Endothelial cell (in vitro differentiated cells): ENCODE measurements around the gene SPRED2. TPM values are rescaled to one million over a fixed set of nuclear protein-coding genes. Genes with fewer than 3 reads are reported as not detected.

Experiments
- DNase-seq: peaks from one replicate; pipeline ENCODE4 v3.0.0; 2021; ENCODE audit warnings: low spot score
- H3K27ac Mint-ChIP-seq: one replicate; pipeline ENCODE4 v1.8.0; 2021; ENCODE audit warnings: mixed read lengths, inconsistent platforms; ENCODE audit not compliant: unreplicated experiment
- H3K27me3 Mint-ChIP-seq: one replicate; pipeline ENCODE4 v1.8.0; 2021; ENCODE audit warnings: mild to moderate bottlenecking, moderate library complexity, mixed read lengths, inconsistent platforms; ENCODE audit not compliant: unreplicated experiment
- H3K36me3 Mint-ChIP-seq: one replicate; pipeline ENCODE4 v1.8.0; 2021; ENCODE audit warnings: mild to moderate bottlenecking, low read depth, mixed read lengths, inconsistent platforms; ENCODE audit not compliant: unreplicated experiment
- H3K4me1 Mint-ChIP-seq: one replicate; pipeline ENCODE4 v1.8.0; 2021; ENCODE audit warnings: mild to moderate bottlenecking, mixed read lengths, inconsistent platforms; ENCODE audit not compliant: unreplicated experiment
- H3K4me3 Mint-ChIP-seq: one replicate; pipeline ENCODE4 v1.8.0; 2021; ENCODE audit warnings: mild to moderate bottlenecking, mixed read lengths, inconsistent platforms; ENCODE audit not compliant: unreplicated experiment
- H3K9me3 Mint-ChIP-seq: one replicate; pipeline ENCODE4 v1.8.0; 2021; ENCODE audit warnings: mixed read lengths, inconsistent platforms; ENCODE audit not compliant: unreplicated experiment
- total RNA-seq: library from RNA; stranded (reverse); fragmentation: NEBNext Ultra II Directional; extraction: Animal tissue kit (Norgen Biotek cat#: 25700); gene quantifications from one replicate; pipeline ENCODE4 v1.2.1, GENCODE V29; 2021; ENCODE audit not compliant: unreplicated experiment
- TF ChIP-seq, protein P1 (sequence below): fragments of 200-600 bp; sonication (generic); IDR thresholded peaks from one replicate; pipeline ENCODE4 v1.5.0; 2021; ENCODE audit warnings: antibody characterized with exemption; ENCODE audit not compliant: unreplicated experiment

SPRED2 gene
- total RNA-seq, 1 donor from 2014 or later, result 17.6 TPM

GRCh38 chr2:65477590-65477989 lies 45.2 kb upstream of the SPRED2 start:
- Mint-ChIP-seq H3K9me3 (no peaks in the 10 kb centered on the region), H3K4me3 (no peak overlapping the region), H3K27ac (no peak overlapping the region), H3K4me1 (peaks cover 9% of the 10 kb centered on the region), H3K36me3 (no peaks in the 10 kb centered on the region), H3K27me3 (peaks cover 4% of the 10 kb centered on the region)
- TF ChIP-seq, protein P1, sequence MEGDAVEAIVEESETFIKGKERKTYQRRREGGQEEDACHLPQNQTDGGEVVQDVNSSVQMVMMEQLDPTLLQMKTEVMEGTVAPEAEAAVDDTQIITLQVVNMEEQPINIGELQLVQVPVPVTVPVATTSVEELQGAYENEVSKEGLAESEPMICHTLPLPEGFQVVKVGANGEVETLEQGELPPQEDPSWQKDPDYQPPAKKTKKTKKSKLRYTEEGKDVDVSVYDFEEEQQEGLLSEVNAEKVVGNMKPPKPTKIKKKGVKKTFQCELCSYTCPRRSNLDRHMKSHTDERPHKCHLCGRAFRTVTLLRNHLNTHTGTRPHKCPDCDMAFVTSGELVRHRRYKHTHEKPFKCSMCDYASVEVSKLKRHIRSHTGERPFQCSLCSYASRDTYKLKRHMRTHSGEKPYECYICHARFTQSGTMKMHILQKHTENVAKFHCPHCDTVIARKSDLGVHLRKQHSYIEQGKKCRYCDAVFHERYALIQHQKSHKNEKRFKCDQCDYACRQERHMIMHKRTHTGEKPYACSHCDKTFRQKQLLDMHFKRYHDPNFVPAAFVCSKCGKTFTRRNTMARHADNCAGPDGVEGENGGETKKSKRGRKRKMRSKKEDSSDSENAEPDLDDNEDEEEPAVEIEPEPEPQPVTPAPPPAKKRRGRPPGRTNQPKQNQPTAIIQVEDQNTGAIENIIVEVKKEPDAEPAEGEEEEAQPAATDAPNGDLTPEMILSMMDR, result no peak
- DNase-seq, result no peak

- Mint-ChIP-seq H3K4me3 (no peak overlapping the region), H3K9me3 (no peaks in the 10 kb centered on the region), H3K27ac (no peak overlapping the region)
Observed at GRCh38 chr2:65476778-65477177, 44.4 kb upstream of the SPRED2 start.

DNA sequence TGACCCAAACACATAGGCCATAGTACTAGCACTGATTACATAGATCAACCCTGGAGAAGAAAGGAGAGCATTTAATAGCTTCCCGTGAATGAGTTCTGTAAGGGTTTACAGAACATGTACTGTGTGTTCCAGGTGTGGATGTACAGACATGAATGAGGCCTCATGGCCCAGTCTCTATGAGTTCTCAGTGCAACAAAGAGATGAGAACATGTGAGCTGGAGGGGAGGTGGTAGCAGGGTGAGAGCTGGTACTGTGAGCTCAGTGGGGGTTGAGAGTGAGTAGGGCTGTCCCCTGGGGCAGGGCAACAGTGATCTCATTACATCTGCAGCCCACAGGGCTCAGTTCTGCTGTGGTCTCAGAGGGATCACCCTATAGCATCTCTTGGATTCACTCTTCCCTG lies 42.6 kb upstream of the SPRED2 start:
- TF ChIP-seq, protein P1, result no peak
- H3K4me1 Mint-ChIP-seq, result peaks cover 9% of the 10 kb centered on the region
- no peaks in the 10 kb centered on the region for H3K36me3 Mint-ChIP-seq
- H3K4me3 Mint-ChIP-seq, result no peak overlapping the region
- no peak overlapping the region for H3K27ac Mint-ChIP-seq
- peaks cover 4% of the 10 kb centered on the region for H3K27me3 Mint-ChIP-seq
- no peak for DNase-seq
- no peaks in the 10 kb centered on the region for H3K9me3 Mint-ChIP-seq

More at GRCh38 chr2:65476778-65477177, 44.4 kb upstream of the SPRED2 start:
- DNase-seq, result no peak
- TF ChIP-seq, protein P1, result no peak
- Mint-ChIP-seq H3K4me1 (peaks cover 9% of the 10 kb centered on the region), H3K27me3 (peaks cover 4% of the 10 kb centered on the region), H3K36me3 (no peaks in the 10 kb centered on the region)

GRCh38 chr2:65473045-65473444 lies 40.6 kb upstream of the SPRED2 start:
- TF ChIP-seq, protein P1, result no peak
- Mint-ChIP-seq H3K9me3 (no peaks in the 10 kb centered on the region), H3K36me3 (no peaks in the 10 kb centered on the region), H3K27me3 (peaks cover 4% of the 10 kb centered on the region), H3K27ac (no peak overlapping the region), H3K4me3 (no peak overlapping the region), H3K4me1 (peaks cover 6% of the 10 kb centered on the region)
- DNase-seq, result no peak

DNA sequence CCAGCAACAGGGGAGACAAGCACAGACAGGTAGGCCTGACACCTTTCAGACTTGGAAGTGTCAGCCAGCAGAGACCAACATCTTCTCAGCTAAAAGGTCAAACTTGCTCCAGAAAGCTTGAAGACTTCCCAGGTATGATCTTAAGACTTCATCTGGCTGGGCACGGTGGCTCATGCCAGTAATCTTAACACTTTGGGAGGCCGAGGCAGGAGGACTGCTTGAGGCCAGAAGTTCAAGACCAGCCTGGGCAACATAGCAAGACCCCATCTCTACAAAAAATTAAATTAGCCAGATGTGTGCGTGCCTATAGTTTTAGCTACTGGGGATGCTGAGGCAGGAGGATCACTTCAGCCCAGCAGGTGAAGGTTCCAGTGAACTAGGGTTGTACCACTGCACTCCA lies 39.0 kb upstream of the SPRED2 start:
- Mint-ChIP-seq H3K9me3 (no peaks in the 10 kb centered on the region), H3K27me3 (peaks cover 2% of the 10 kb centered on the region), H3K36me3 (no peaks in the 10 kb centered on the region), H3K4me1 (no peaks in the 10 kb centered on the region), H3K27ac (no peak overlapping the region), H3K4me3 (no peak overlapping the region)
- no peak for DNase-seq
- TF ChIP-seq, protein P1, result no peak
